B cell (primary cell): Measurements from ENCODE around the gene CDRT4. TPM values are rescaled to one million over a fixed set of nuclear protein-coding genes. Genes with fewer than 3 reads are reported as not detected.

Experiments used
- ATAC-seq: fragments of 200-7000 bp; cut with Tn5 transposase; one replicate; pipeline ENCODE4 v1.10.0; 2021; ENCODE audit warnings: low read depth, mild to moderate bottlenecking, moderate number of reproducible peaks, moderate library complexity
- CTCF ChIA-PET: fragments of 350-600 bp; sonication (Branson Sonifier 250); formaldehyde crosslinking; loops from one replicate; lab custom pipeline; 2021; ENCODE audit warnings: antibody characterized with exemption, inconsistent platforms; lab: Charles Lee
- POLR2A ChIA-PET: fragments of 350-600 bp; sonication (Branson Sonifier 250); formaldehyde crosslinking; loops from one replicate; lab custom pipeline; 2021; ENCODE audit warnings: antibody characterized with exemption; lab: Charles Lee
- DNase-seq: peaks from one replicate; pipeline ENCODE4 v3.0.0; 2013
- H2AFZ ChIP-seq: 2 replicates; pipeline ENCODE4 v1.6.1; 2012; ENCODE audit warnings: mild to moderate bottlenecking, low read depth, low read length; ENCODE audit not compliant: insufficient read depth, poor library complexity, severe bottlenecking
- H3K27ac ChIP-seq, 2 donors: 1 replicate in 1 of 2; 2 replicates in 1 of 2; pipeline ENCODE4 v1.5.1; 2012 to 2013; ENCODE audit warnings: low read length in 2 of 2, mild to moderate bottlenecking in 2 of 2, moderate library complexity in 1 of 2
- H3K27me3 ChIP-seq, 4 experiments: fragments of 200-600 bp in 1 of 4; sonication (generic) in 1 of 4; replicated peaks in 1 of 4; 1 replicate in 2 of 4; 2 replicates in 2 of 4; pipeline versions ENCODE4 v1.6.1 to v1.7.0; 2013 to 2016; ENCODE audit warnings: low read length in 3 of 4, mild to moderate bottlenecking in 2 of 4, mixed read lengths in 1 of 4, moderate library complexity in 1 of 4; ENCODE audit not compliant: insufficient read depth in 4 of 4, control insufficient read depth in 3 of 4; ENCODE audit errors: control extremely low read depth in 1 of 4
- H3K36me3 ChIP-seq, 2 experiments: replicated peaks in 1 of 2; 1 replicate in 1 of 2; 2 replicates in 1 of 2; pipeline versions ENCODE4 v1.6.1 to v1.7.1; 2013; ENCODE audit warnings: low read length in 1 of 2; ENCODE audit not compliant: insufficient read depth in 2 of 2, control insufficient read depth in 1 of 2; ENCODE audit errors: control extremely low read depth in 1 of 2, extremely low read depth in 1 of 2
- H3K4me1 ChIP-seq, 2 donors: fragments of 200-600 bp in 1 of 2; sonication (generic) in 1 of 2; 1 replicate in 1 of 2; 2 replicates in 1 of 2; pipeline versions ENCODE4 v1.5.1 to v1.6.1; 2013 to 2017; ENCODE audit warnings: low read length in 2 of 2; ENCODE audit not compliant: control insufficient read depth in 2 of 2, insufficient read depth in 2 of 2
- H3K4me2 ChIP-seq: replicated peaks from 2 replicates; pipeline ENCODE3; 2012; ENCODE audit warnings: mild to moderate bottlenecking, low read depth, low read length; ENCODE audit not compliant: poor library complexity, severe bottlenecking
- H3K4me3 ChIP-seq, 5 experiments: fragments of 200-600 bp in 1 of 5; sonication (generic) in 1 of 5; 1 replicate in 3 of 5; 2 replicates in 2 of 5; pipeline versions ENCODE4 v1.5.1 to v1.7.0; 2011 to 2016; ENCODE audit warnings: low read length in 4 of 5, mild to moderate bottlenecking in 4 of 5, low read depth in 2 of 5, control low read depth in 1 of 5, moderate library complexity in 1 of 5; ENCODE audit not compliant: insufficient read depth in 1 of 5; ENCODE audit errors: control extremely low read depth in 1 of 5, extremely low read depth in 1 of 5
- H3K79me2 ChIP-seq: fragments of 200-600 bp; sonication (generic); one replicate; pipeline ENCODE4 v1.6.0; 2016; ENCODE audit warnings: low read length; ENCODE audit not compliant: control insufficient read depth, insufficient read depth
- H3K9ac ChIP-seq: fragments of 200-600 bp; sonication (generic); 2 replicates; pipeline ENCODE4 v1.6.1; 2017; ENCODE audit warnings: mild to moderate bottlenecking, low read length, moderate library complexity
- H3K9me3 ChIP-seq, 3 donors: one replicate each; pipeline versions ENCODE4 v1.6.1 to v1.7.1; 2013; ENCODE audit warnings: low read length in 2 of 3; ENCODE audit not compliant: control insufficient read depth in 2 of 3, insufficient read depth in 1 of 3; ENCODE audit errors: control extremely low read depth in 1 of 3
- H4K20me1 ChIP-seq: 2 replicates; pipeline ENCODE4 v1.6.0; 2012; ENCODE audit warnings: mild to moderate bottlenecking, low read length; ENCODE audit not compliant: insufficient read depth, control insufficient read depth, poor library complexity, severe bottlenecking
- H3K27ac Mint-ChIP-seq: one replicate; pipeline ENCODE4 v1.8.0; 2021; ENCODE audit warnings: mixed read lengths
- H3K27me3 Mint-ChIP-seq: one replicate; pipeline ENCODE4 v1.8.0; 2021; ENCODE audit warnings: mixed read lengths
- H3K4me1 Mint-ChIP-seq: one replicate; pipeline ENCODE4 v1.8.0; 2021; ENCODE audit warnings: mixed read lengths
- H3K4me3 Mint-ChIP-seq: one replicate; pipeline ENCODE4 v1.8.0; 2021; ENCODE audit warnings: mixed read lengths
- H3K9me3 Mint-ChIP-seq: one replicate; pipeline ENCODE4 v1.8.0; 2022; ENCODE audit warnings: mixed read lengths; ENCODE audit not compliant: insufficient read depth
- EZH2 ChIP-seq: IDR thresholded peaks from 2 replicates; pipeline ENCODE4 v1.6.1; 2012; ENCODE audit warnings: borderline replicate concordance, low read depth, mild to moderate bottlenecking, moderate library complexity, low read length; ENCODE audit not compliant: insufficient read depth, poor library complexity, severe bottlenecking
- WGBS: methylation state at CpG from one replicate; pipeline ENCODE4 v1.1.5; 2013; ENCODE audit warnings: missing lambda C conversion rate; ENCODE audit not compliant: insufficient coverage; 5-methylcytosine and 5-hydroxymethylcytosine counted together
- intact Hi-C: fragments of 100-400 bp; cut with micrococcal nuclease; formaldehyde crosslinking; loops from one replicate; pipeline ENCODE4 v1.10.0; 2022
- polyA plus RNA-seq: library from polyadenylated mRNA; depleted of rRNA; stranded (reverse); fragments of >200 nt; gene quantifications from 2 replicates; pipeline ENCODE4 v1.2.3, GENCODE V29; 2012
- total RNA-seq, 2 donors: library from RNA; stranded (reverse); fragments of 120-200 nt in 1 of 2; gene quantifications; 1 replicate in 1 of 2; 2 replicates in 1 of 2; pipeline versions ENCODE4 v1.2.3 to v1.2.4, GENCODE V29; 2013 to 2022
- TF ChIP-seq, protein P1 (sequence below): fragments of 200-600 bp; IDR thresholded peaks from one replicate; pipeline ENCODE4 v1.8.0; 2022; ENCODE audit warnings: antibody characterized with exemption, mild to moderate bottlenecking

Gene CDRT4
- total and polyA plus RNA-seq, 2 donors (not counting 1 experiment from before 2014, with no cell fraction given): 11.6 to 23.0 TPM

DNA sequence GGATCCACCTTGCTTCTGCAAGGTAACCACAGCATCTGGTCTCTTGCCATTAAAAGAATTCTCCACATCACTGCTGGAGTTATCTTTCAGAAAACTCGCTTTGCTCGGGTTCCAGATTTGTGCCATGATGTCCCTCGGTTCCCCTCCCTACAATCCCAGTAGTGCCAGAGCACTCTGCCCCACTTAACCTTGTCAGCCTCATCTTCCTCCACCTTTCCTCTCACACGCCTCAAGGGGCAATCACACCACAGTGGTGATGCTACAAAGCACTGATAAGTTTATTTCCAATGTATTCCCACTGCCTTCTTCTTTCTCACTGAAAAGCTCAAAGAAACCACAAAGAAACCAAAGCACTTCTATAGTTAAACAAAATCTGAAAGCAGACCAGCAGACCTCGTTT lies 11.4 kb upstream of the CDRT4 start:
- Histone ChIP-seq H3K9ac (no peak overlapping the region), H3K4me3 (no peak overlapping the region), H3K9me3 (no peaks in the 10 kb centered on the region), H2AFZ (no peak overlapping the region), H3K79me2 (no peaks in the 10 kb centered on the region), H3K4me2 (no peak overlapping the region), H3K27ac (no peak overlapping the region), H3K27me3 (no peaks in the 10 kb centered on the region), H4K20me1 (no peaks in the 10 kb centered on the region), H3K4me1 (no peaks in the 10 kb centered on the region), H3K36me3 (no peaks in the 10 kb centered on the region)
- DNase-seq (no peak), ATAC-seq (no peak)
- intact Hi-C loops: no loop called here
- no peak for TF ChIP-seq EZH2
- TF ChIP-seq, protein P1, sequence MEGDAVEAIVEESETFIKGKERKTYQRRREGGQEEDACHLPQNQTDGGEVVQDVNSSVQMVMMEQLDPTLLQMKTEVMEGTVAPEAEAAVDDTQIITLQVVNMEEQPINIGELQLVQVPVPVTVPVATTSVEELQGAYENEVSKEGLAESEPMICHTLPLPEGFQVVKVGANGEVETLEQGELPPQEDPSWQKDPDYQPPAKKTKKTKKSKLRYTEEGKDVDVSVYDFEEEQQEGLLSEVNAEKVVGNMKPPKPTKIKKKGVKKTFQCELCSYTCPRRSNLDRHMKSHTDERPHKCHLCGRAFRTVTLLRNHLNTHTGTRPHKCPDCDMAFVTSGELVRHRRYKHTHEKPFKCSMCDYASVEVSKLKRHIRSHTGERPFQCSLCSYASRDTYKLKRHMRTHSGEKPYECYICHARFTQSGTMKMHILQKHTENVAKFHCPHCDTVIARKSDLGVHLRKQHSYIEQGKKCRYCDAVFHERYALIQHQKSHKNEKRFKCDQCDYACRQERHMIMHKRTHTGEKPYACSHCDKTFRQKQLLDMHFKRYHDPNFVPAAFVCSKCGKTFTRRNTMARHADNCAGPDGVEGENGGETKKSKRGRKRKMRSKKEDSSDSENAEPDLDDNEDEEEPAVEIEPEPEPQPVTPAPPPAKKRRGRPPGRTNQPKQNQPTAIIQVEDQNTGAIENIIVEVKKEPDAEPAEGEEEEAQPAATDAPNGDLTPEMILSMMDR: no peak
- H3K27me3 Mint-ChIP-seq: no peaks in the 10 kb centered on the region
- 95% methylated on average over 4 of the region's 5 CpGs for WGBS
- no peak overlapping the region for H3K27ac Mint-ChIP-seq
- no peak overlapping the region for H3K4me3 Mint-ChIP-seq
- H3K9me3 Mint-ChIP-seq: no peaks in the 10 kb centered on the region
- CTCF ChIA-PET: no interaction called here
- POLR2A ChIA-PET: no interaction called here
- H3K4me1 Mint-ChIP-seq: no peaks in the 10 kb centered on the region

DNA sequence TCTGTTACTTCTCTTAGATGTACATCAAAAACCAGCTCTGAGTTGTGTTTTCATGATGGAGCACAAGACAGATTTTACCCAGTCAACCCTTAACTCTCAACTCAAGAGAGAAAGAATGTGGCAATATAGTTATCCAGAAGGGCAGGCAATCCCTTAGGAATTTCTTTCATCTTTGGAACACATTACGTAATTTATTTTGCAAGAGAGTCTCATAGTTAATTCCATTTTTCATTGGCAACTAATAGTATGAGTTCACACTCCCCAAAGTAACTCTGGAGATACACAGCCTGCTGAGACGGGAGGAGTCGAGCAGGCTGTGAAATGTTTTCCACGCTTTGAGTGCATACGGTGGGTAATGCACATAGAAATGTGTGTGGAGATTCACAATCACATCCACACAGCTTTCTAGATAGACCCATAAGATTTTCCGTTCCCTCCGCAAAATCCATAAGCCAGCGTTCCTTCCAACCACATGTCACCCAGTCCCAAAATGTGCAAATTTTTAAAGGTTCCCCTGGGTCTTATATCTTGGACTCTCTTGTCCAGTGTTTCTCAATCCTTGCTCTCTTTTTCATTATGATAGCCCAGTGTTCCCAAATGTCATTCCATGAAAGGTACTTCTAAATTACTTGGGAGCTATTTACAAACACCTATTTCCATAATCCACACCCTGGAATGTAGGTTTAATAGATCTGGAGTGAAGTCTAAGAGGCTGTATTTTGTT lies 8.4 kb upstream of the CDRT4 start:
- no peaks in the 10 kb centered on the region for H3K9me3 ChIP-seq
- Mint-ChIP-seq H3K9me3 (no peaks in the 10 kb centered on the region), H3K4me1 (no peaks in the 10 kb centered on the region), H3K4me3 (no peak overlapping the region), H3K27me3 (no peaks in the 10 kb centered on the region), H3K27ac (no peak overlapping the region)
- no peaks in the 10 kb centered on the region for H4K20me1 ChIP-seq
- H3K4me2 ChIP-seq: no peak overlapping the region
- DNase-seq: no peak
- 100% methylated on average over 3 of the region's 8 CpGs for WGBS
- ATAC-seq: no peak
- intact Hi-C loops: no loop called here
- H3K9ac ChIP-seq: no peak overlapping the region
- no peaks in the 10 kb centered on the region for H3K4me1 ChIP-seq
- H3K27ac ChIP-seq: no peak overlapping the region
- ChIA-PET CTCF (no interaction called here), POLR2A (no interaction called here)
- no peak overlapping the region for H2AFZ ChIP-seq
- H3K36me3 ChIP-seq: no peaks in the 10 kb centered on the region
- TF ChIP-seq, protein P1: no peak
- no peak for TF ChIP-seq EZH2
- H3K79me2 ChIP-seq: no peaks in the 10 kb centered on the region
- no peaks in the 10 kb centered on the region for H3K27me3 ChIP-seq
- no peak overlapping the region for H3K4me3 ChIP-seq
